HUDEP-2 (cell line): ENCODE data around the gene PXMP4.

ENCODE experiments used
- DNase-seq, 76 experiments: peaks; one replicate each; lab custom pipeline; 2025; ENCODE audit not compliant: unreplicated experiment in 76 of 76; lab: John Stamatoyannopoulos, UW

Gene PXMP4

GRCh38 chr20:33732166-33732970, 12.3 kb upstream of the PXMP4 start:
- DNase-seq = peak in 75 of 76 experiments; percentile 43 to 97 (median 90)

- peak in 72 of 76 experiments; percentile 43 to 97 (median 90) for DNase-seq
Measured at GRCh38 chr20:33731693-33732165, 11.6 kb upstream of the PXMP4 start, which contains the start of gene ZNF341. Gene ZNF341, plus strand, starts transcription at chr20:33731996. Its CDS starts 26 bp downstream, at chr20:33732022.

GRCh38 chr20:33730946-33731692, 11.0 kb upstream of the PXMP4 start:
- no peak for DNase-seq

- no peak for DNase-seq
Measured at GRCh38 chr20:33729101-33729500, 9.0 kb upstream of the PXMP4 start.

GRCh38 chr20:33728463-33728862, 8.4 kb upstream of the PXMP4 start:
- DNase-seq = no peak

GRCh38 chr20:33727806-33728205, 7.7 kb upstream of the PXMP4 start:
- DNase-seq = no peak

GRCh38 chr20:33727115-33727479, 7.0 kb upstream of the PXMP4 start:
- no peak for DNase-seq

GRCh38 chr20:33725607-33726264, 5.6 kb upstream of the PXMP4 start:
- DNase-seq = no peak

- DNase-seq = no peak
Measured at GRCh38 chr20:33724439-33725094, 4.5 kb upstream of the PXMP4 start.

- DNase-seq = no peak
Measured at GRCh38 chr20:33721391-33722140, 1.5 kb upstream of the PXMP4 start.

GRCh38 chr20:33719277-33719988, 677 bp downstream of the PXMP4 start:
- DNase-seq = peak in 3 of 76 experiments; percentile 13 to 34 (median 29)

- DNase-seq = no peak
Measured at GRCh38 chr20:33716498-33716897, 3.6 kb downstream of the PXMP4 start.

GRCh38 chr20:33713865-33714367, 6.2 kb downstream of the PXMP4 start:
- no peak for DNase-seq

- DNase-seq = no peak
Measured at GRCh38 chr20:33711446-33711738, 8.7 kb downstream of the PXMP4 start.

- no peak for DNase-seq
Measured at GRCh38 chr20:33710681-33711445, 9.2 kb downstream of the PXMP4 start.

GRCh38 chr20:33709905-33710541, 10.1 kb downstream of the PXMP4 start:
- DNase-seq = peak in 41 of 76 experiments; percentile 16 to 78 (median 53)

GRCh38 chr20:33709398-33709797, 10.7 kb downstream of the PXMP4 start:
- peak in 60 of 76 experiments; percentile 18 to 82 (median 56) for DNase-seq

- no peak for DNase-seq
Measured at GRCh38 chr20:33707668-33708067, 12.4 kb downstream of the PXMP4 start.
